GM23338 (cell line): ENCODE results near the gene CDKN2AIP. TPM values are rescaled to one million over a fixed set of nuclear protein-coding genes. Genes with fewer than 3 reads are reported as not detected.

Experiments used
- ATAC-seq: fragments of 200-7000 bp; cut with Tn5 transposase; 3 replicates; pipeline ENCODE4 v1.9.1; 2020
- DNase-seq: peaks from one replicate; pipeline ENCODE4 v3.0.0-alpha.2; 2015; ENCODE audit warnings: low spot score
- H2AFZ ChIP-seq: fragments of 200-600 bp; sonication (generic); 2 replicates; pipeline ENCODE4 v1.8.0; 2016; ENCODE audit warnings: antibody characterized with exemption, mild to moderate bottlenecking, moderate library complexity
- H3F3A ChIP-seq: fragments of 200-600 bp; sonication (generic); replicated peaks from 2 replicates; pipeline ENCODE4 v1.8.0; 2017; ENCODE audit warnings: antibody characterized with exemption, mixed run types, low read depth
- H3K27ac ChIP-seq: fragments of 200-600 bp; sonication (generic); 2 replicates; pipeline ENCODE4 v1.6.1; 2016; ENCODE audit warnings: low read depth
- H3K27me3 ChIP-seq: fragments of 200-600 bp; sonication (generic); 2 replicates; pipeline ENCODE4 v1.8.0; 2016; ENCODE audit warnings: mild to moderate bottlenecking, mixed run types, moderate library complexity; ENCODE audit not compliant: insufficient read depth
- H3K36me3 ChIP-seq: fragments of 200-600 bp; sonication (generic); 2 replicates; pipeline ENCODE4 v1.8.0; 2016; ENCODE audit warnings: mild to moderate bottlenecking; ENCODE audit not compliant: insufficient read depth
- H3K4me1 ChIP-seq: fragments of 200-600 bp; sonication (generic); 2 replicates; pipeline ENCODE4 v1.8.0; 2016; ENCODE audit warnings: mild to moderate bottlenecking, moderate library complexity; ENCODE audit not compliant: insufficient read depth
- H3K4me2 ChIP-seq: fragments of 200-600 bp; sonication (generic); 2 replicates; pipeline ENCODE4 v1.7.1; 2017; ENCODE audit warnings: mixed run types
- H3K4me3 ChIP-seq: fragments of 200-600 bp; sonication (generic); 2 replicates; pipeline ENCODE4 v1.6.1; 2016; ENCODE audit warnings: mixed run types
- H3K79me2 ChIP-seq: fragments of 200-600 bp; sonication (generic); replicated peaks from 2 replicates; pipeline ENCODE4 v1.8.0; 2017; ENCODE audit warnings: mild to moderate bottlenecking; ENCODE audit not compliant: insufficient read depth
- H3K9me2 ChIP-seq: fragments of 200-600 bp; sonication (generic); 2 replicates; pipeline ENCODE4 v1.8.0; 2017; ENCODE audit not compliant: insufficient read depth
- H4K20me1 ChIP-seq: fragments of 200-600 bp; sonication (generic); replicated peaks from 2 replicates; pipeline ENCODE4 v1.8.0; 2017; ENCODE audit warnings: mild to moderate bottlenecking; ENCODE audit not compliant: insufficient read depth
- H3K27ac Mint-ChIP-seq: 2 replicates; pipeline ENCODE4 v1.8.0; 2020; ENCODE audit warnings: inconsistent platforms, mild to moderate bottlenecking, moderate library complexity, mixed read lengths
- H3K27me3 Mint-ChIP-seq: 3 replicates; pipeline ENCODE4 v1.8.0; 2022; ENCODE audit warnings: low read depth, mild to moderate bottlenecking, moderate library complexity, mixed read lengths, inconsistent platforms; ENCODE audit not compliant: insufficient read depth, poor library complexity
- H3K36me3 Mint-ChIP-seq: 3 replicates; pipeline ENCODE4 v1.8.0; 2021; ENCODE audit warnings: low read depth, mild to moderate bottlenecking, inconsistent platforms, moderate library complexity, mixed read lengths
- H3K4me1 Mint-ChIP-seq: 3 replicates; pipeline ENCODE4 v1.8.0; 2020; ENCODE audit warnings: mild to moderate bottlenecking, inconsistent platforms, mixed read lengths
- H3K4me3 Mint-ChIP-seq: 3 replicates; pipeline ENCODE4 v1.8.0; 2021; ENCODE audit warnings: moderate library complexity, mild to moderate bottlenecking, inconsistent platforms, mixed read lengths
- H3K9me3 Mint-ChIP-seq: 3 replicates; pipeline ENCODE4 v1.8.0; 2020; ENCODE audit warnings: moderate library complexity, mild to moderate bottlenecking, inconsistent platforms, mixed read lengths
- CREB1 ChIP-seq: fragments of 250-450 bp; sonication (Bioruptor Pico); IDR thresholded peaks from 2 replicates; pipeline ENCODE4 v1.5.0; 2020; ENCODE audit warnings: low read depth, mild to moderate bottlenecking, moderate library complexity
- EZH2 ChIP-seq: fragments of 200-600 bp; sonication (generic); IDR thresholded peaks from one replicate; pipeline ENCODE4 v1.8.0; 2017; ENCODE audit warnings: antibody characterized with exemption, mild to moderate bottlenecking, low read depth; ENCODE audit not compliant: unreplicated experiment
- EZH2phosphoT487 ChIP-seq: fragments of 200-600 bp; sonication (generic); IDR thresholded peaks from one replicate; pipeline ENCODE4 v1.8.1; 2018; ENCODE audit warnings: antibody characterized with exemption; ENCODE audit not compliant: unreplicated experiment
- JUNB ChIP-seq: IDR thresholded peaks from one replicate; pipeline ENCODE4 v1.6.1; 2016; ENCODE audit warnings: antibody characterized with exemption; ENCODE audit not compliant: unreplicated experiment
- NANOG ChIP-seq: IDR thresholded peaks from 2 replicates; pipeline ENCODE4 v1.6.1; 2016; ENCODE audit warnings: antibody characterized with exemption, borderline replicate concordance
- POLR2AphosphoS5 ChIP-seq: IDR thresholded peaks from 2 replicates; pipeline ENCODE4 v1.6.1; 2016; ENCODE audit warnings: antibody characterized with exemption, low read depth
- STAT1 ChIP-seq: IDR thresholded peaks from one replicate; pipeline ENCODE4 v1.6.1; 2016; ENCODE audit warnings: antibody characterized with exemption; ENCODE audit not compliant: unreplicated experiment
- ZNF114 ChIP-seq: fragments of 250-450 bp; sonication (Bioruptor Pico); IDR thresholded peaks from 2 replicates; pipeline ENCODE4 v1.5.0; 2020; ENCODE audit warnings: mild to moderate bottlenecking, moderate library complexity
- ZNF331 ChIP-seq: fragments of 250-450 bp; sonication (Bioruptor Pico); IDR thresholded peaks from 2 replicates; pipeline ENCODE4 v1.5.0; 2020; ENCODE audit warnings: low read depth, mild to moderate bottlenecking, moderate library complexity
- polyA plus RNA-seq: library from polyadenylated mRNA; unstranded; fragments of >200 nt; fragmentation: Nextera tagmentation; extraction: Ambion mirVana; gene quantifications from 2 replicates; pipeline ENCODE4 v1.2.1, GENCODE V29; 2016
- total RNA-seq: library from RNA; depleted of rRNA; stranded (reverse); fragments of >200 nt; shearing (Covaris generic); gene quantifications from 2 replicates; pipeline ENCODE4 v1.2.3, GENCODE V29; 2014
- TF ChIP-seq, protein P1 (sequence below): fragments of 250-450 bp; sonication (Bioruptor Pico); IDR thresholded peaks from 2 replicates; pipeline ENCODE4 v1.5.0; 2020; ENCODE audit warnings: mild to moderate bottlenecking, moderate library complexity
- TF ChIP-seq, protein P2 (sequence below): IDR thresholded peaks from 2 replicates; pipeline ENCODE4 v1.6.1; 2016; ENCODE audit warnings: antibody characterized with exemption
- TF ChIP-seq, protein P3 (sequence below): IDR thresholded peaks from one replicate; pipeline ENCODE4 v1.6.1; 2018; ENCODE audit warnings: antibody characterized with exemption; ENCODE audit not compliant: unreplicated experiment
- TF ChIP-seq, protein P4 (sequence below), 2 experiments: fragments of 200-600 bp in 1 of 2; sonication (generic) in 1 of 2; conservative IDR thresholded peaks; 2 replicates each; pipeline versions ENCODE4 v1.5.1 to v1.6.1; 2016 to 2017; ENCODE audit warnings: antibody characterized with exemption in 2 of 2, low read depth in 2 of 2, mild to moderate bottlenecking in 2 of 2, moderate library complexity in 1 of 2

CDKN2AIP gene
- total and polyA plus RNA-seq, 2 experiments from 2014 or later = 15.2 to 27.2 TPM

DNA sequence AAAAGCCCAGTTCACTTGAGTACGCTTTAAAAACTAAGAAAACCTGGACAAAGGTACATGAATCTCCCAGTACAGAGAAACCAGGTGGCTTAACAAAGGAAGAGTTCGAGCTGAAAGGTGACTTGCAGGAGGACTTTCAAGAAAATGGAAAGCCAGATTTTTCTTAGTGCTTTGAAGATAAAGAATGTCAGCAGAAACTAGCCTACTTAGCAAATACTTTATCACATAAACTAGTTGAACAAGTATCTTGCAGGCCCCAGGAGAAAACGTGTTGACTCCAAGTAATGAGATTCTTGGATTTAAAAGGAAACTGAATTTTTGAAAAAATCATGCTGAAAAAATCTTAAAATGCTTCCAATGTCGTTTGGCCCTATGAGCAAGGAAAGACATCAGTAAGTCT, 26.4 kb downstream of the CDKN2AIP start:
- Mint-ChIP-seq H3K9me3 (peaks cover 28% of the 10 kb centered on the region), H3K4me1 (peaks cover 18% of the 10 kb centered on the region), H3K4me3 (no peak overlapping the region), H3K27ac (no peak overlapping the region), H3K27me3 (peaks cover 6% of the 10 kb centered on the region), H3K36me3 (peaks cover 37% of the 10 kb centered on the region)
- Histone ChIP-seq H2AFZ (no peak overlapping the region), H3K27me3 (no peaks in the 10 kb centered on the region), H3K79me2 (no peaks in the 10 kb centered on the region), H3K4me2 (no peak overlapping the region), H4K20me1 (no peaks in the 10 kb centered on the region), H3K4me1 (no peaks in the 10 kb centered on the region; the same call in 1 of the 2 replicates), H3K4me3 (no peak overlapping the region), H3K9me2 (no peaks in the 10 kb centered on the region), H3F3A (no peaks in the 10 kb centered on the region), H3K27ac (no peak overlapping the region), H3K36me3 (no peaks in the 10 kb centered on the region; the same call in 1 of the 2 replicates)
- no peak for DNase-seq
- ATAC-seq = no peak
- TF ChIP-seq POLR2AphosphoS5 (no peak), ZNF114 (CRISPR knock-in tag) (no peak), EZH2phosphoT487 (no peak), CREB1 (no peak), JUNB (no peak), EZH2 (no peak), ZNF331 (no peak), NANOG (no peak), STAT1 (no peak)
- TF ChIP-seq, protein P1, sequence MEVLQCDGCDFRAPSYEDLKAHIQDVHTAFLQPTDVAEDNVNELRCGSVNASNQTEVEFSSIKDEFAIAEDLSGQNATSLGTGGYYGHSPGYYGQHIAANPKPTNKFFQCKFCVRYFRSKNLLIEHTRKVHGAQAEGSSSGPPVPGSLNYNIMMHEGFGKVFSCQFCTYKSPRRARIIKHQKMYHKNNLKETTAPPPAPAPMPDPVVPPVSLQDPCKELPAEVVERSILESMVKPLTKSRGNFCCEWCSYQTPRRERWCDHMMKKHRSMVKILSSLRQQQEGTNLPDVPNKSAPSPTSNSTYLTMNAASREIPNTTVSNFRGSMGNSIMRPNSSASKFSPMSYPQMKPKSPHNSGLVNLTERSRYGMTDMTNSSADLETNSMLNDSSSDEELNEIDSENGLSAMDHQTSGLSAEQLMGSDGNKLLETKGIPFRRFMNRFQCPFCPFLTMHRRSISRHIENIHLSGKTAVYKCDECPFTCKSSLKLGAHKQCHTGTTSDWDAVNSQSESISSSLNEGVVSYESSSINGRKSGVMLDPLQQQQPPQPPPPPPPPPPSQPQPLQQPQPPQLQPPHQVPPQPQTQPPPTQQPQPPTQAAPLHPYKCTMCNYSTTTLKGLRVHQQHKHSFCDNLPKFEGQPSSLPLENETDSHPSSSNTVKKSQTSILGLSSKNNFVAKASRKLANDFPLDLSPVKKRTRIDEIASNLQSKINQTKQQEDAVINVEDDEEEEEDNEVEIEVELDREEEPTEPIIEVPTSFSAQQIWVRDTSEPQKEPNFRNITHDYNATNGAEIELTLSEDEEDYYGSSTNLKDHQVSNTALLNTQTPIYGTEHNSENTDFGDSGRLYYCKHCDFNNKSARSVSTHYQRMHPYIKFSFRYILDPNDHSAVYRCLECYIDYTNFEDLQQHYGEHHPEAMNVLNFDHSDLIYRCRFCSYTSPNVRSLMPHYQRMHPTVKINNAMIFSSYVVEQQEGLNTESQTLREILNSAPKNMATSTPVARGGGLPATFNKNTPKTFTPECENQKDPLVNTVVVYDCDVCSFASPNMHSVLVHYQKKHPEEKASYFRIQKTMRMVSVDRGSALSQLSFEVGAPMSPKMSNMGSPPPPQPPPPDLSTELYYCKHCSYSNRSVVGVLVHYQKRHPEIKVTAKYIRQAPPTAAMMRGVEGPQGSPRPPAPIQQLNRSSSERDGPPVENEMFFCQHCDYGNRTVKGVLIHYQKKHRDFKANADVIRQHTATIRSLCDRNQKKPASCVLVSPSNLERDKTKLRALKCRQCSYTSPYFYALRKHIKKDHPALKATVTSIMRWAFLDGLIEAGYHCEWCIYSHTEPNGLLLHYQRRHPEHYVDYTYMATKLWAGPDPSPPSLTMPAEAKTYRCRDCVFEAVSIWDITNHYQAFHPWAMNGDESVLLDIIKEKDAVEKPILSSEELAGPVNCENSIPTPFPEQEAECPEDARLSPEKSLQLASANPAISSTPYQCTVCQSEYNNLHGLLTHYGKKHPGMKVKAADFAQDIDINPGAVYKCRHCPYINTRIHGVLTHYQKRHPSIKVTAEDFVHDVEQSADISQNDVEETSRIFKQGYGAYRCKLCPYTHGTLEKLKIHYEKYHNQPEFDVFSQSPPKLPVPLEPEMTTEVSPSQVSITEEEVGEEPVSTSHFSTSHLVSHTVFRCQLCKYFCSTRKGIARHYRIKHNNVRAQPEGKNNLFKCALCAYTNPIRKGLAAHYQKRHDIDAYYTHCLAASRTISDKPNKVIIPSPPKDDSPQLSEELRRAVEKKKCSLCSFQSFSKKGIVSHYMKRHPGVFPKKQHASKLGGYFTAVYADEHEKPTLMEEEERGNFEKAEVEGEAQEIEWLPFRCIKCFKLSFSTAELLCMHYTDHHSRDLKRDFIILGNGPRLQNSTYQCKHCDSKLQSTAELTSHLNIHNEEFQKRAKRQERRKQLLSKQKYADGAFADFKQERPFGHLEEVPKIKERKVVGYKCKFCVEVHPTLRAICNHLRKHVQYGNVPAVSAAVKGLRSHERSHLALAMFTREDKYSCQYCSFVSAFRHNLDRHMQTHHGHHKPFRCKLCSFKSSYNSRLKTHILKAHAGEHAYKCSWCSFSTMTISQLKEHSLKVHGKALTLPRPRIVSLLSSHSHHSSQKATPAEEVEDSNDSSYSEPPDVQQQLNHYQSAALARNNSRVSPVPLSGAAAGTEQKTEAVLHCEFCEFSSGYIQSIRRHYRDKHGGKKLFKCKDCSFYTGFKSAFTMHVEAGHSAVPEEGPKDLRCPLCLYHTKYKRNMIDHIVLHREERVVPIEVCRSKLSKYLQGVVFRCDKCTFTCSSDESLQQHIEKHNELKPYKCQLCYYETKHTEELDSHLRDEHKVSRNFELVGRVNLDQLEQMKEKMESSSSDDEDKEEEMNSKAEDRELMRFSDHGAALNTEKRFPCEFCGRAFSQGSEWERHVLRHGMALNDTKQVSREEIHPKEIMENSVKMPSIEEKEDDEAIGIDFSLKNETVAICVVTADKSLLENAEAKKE (CRISPR knock-in tag) = no peak
- TF ChIP-seq, protein P2, sequence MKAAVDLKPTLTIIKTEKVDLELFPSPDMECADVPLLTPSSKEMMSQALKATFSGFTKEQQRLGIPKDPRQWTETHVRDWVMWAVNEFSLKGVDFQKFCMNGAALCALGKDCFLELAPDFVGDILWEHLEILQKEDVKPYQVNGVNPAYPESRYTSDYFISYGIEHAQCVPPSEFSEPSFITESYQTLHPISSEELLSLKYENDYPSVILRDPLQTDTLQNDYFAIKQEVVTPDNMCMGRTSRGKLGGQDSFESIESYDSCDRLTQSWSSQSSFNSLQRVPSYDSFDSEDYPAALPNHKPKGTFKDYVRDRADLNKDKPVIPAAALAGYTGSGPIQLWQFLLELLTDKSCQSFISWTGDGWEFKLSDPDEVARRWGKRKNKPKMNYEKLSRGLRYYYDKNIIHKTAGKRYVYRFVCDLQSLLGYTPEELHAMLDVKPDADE = no peak
- TF ChIP-seq, protein P3, sequence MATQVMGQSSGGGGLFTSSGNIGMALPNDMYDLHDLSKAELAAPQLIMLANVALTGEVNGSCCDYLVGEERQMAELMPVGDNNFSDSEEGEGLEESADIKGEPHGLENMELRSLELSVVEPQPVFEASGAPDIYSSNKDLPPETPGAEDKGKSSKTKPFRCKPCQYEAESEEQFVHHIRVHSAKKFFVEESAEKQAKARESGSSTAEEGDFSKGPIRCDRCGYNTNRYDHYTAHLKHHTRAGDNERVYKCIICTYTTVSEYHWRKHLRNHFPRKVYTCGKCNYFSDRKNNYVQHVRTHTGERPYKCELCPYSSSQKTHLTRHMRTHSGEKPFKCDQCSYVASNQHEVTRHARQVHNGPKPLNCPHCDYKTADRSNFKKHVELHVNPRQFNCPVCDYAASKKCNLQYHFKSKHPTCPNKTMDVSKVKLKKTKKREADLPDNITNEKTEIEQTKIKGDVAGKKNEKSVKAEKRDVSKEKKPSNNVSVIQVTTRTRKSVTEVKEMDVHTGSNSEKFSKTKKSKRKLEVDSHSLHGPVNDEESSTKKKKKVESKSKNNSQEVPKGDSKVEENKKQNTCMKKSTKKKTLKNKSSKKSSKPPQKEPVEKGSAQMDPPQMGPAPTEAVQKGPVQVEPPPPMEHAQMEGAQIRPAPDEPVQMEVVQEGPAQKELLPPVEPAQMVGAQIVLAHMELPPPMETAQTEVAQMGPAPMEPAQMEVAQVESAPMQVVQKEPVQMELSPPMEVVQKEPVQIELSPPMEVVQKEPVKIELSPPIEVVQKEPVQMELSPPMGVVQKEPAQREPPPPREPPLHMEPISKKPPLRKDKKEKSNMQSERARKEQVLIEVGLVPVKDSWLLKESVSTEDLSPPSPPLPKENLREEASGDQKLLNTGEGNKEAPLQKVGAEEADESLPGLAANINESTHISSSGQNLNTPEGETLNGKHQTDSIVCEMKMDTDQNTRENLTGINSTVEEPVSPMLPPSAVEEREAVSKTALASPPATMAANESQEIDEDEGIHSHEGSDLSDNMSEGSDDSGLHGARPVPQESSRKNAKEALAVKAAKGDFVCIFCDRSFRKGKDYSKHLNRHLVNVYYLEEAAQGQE = no peak
- TF ChIP-seq, protein P4, sequence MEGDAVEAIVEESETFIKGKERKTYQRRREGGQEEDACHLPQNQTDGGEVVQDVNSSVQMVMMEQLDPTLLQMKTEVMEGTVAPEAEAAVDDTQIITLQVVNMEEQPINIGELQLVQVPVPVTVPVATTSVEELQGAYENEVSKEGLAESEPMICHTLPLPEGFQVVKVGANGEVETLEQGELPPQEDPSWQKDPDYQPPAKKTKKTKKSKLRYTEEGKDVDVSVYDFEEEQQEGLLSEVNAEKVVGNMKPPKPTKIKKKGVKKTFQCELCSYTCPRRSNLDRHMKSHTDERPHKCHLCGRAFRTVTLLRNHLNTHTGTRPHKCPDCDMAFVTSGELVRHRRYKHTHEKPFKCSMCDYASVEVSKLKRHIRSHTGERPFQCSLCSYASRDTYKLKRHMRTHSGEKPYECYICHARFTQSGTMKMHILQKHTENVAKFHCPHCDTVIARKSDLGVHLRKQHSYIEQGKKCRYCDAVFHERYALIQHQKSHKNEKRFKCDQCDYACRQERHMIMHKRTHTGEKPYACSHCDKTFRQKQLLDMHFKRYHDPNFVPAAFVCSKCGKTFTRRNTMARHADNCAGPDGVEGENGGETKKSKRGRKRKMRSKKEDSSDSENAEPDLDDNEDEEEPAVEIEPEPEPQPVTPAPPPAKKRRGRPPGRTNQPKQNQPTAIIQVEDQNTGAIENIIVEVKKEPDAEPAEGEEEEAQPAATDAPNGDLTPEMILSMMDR (conservative IDR thresholded peaks at IDR 0.05; ENCODE audit: low read depth in 2 of 2) = no peak
